Heart left ventricle (tissue), 13 donors: ENCODE data around the gene KCNH6.

ENCODE experiments used
- CTCF ChIP-seq, 12 donors: fragments of 200-600 bp; sonication (generic) in 4 of 12; IDR thresholded peaks; one replicate each; pipeline versions ENCODE4 v1.5.0 to v1.8.0; 2018 to 2022; ENCODE audit warnings: antibody characterized with exemption in 12 of 12, mild to moderate bottlenecking in 5 of 12
- POLR2A ChIP-seq, 2 donors: fragments of 450-650 bp; IDR thresholded peaks; one replicate each; pipeline ENCODE4 v1.6.1; 2017; ENCODE audit warnings: antibody characterized with exemption in 2 of 2, mild to moderate bottlenecking in 2 of 2, moderate library complexity in 2 of 2
- donor health status: ischemic (EF 13 %, LVEDD 7.1; RV severe dilation, severe dysfunction).
- donor health status: DM: no; HTN: yes; CAD: no.
- donor health status: DM: no; HTN: no; CAD: no.
- donor health status: ischemic (EF 25% LVEDD 6.9; RV normal size, moderate dysfunction).
- donor health status: ischemic (EF 25% LVEDD 5.7; RV mildly dilated, moderate dysfunction).
- donor health status: ischemic (EF 35%, LVEDD 5.7; RV mildly dilated, moderate dysfunction).
- donor health status: nonischemic (EF 11% LVEDD 7.7; RV severe dilation, severe dysfunction).
- donor health status: DM: yes; HTN: yes; CAD: no.
- donor health status: PGD.
- donor health status: ischemic (EF 29% LVEDD 5.4; RV normal size, mild dysfunction).
- donor health status: nonischemic (EF 23%, LVEDD 6.1; RV moderate dilation, normal function).

GRCh38 chr17:63512388-63512787, 10.8 kb upstream of the KCNH6 start:
- no peak for TF ChIP-seq CTCF (IDR thresholded peaks at IDR 0.05)
- no peak for TF ChIP-seq POLR2A (IDR thresholded peaks at IDR 0.05)
